Stimulated activated CD8-positive, alpha-beta memory T cell treated with anti-CD3 and anti-CD28 coated beads, Interleukin-4, amount 100 ng/mL, for 4 hours (primary cell): ENCODE measurements around the gene PPP2R3C.
"Not testable (repeated sequence)": the region's sequence is repeated elsewhere in the genome, so short reads cannot be mapped to it uniquely, and the experiment has no call there.

Source experiments
- DNase-seq, 2 donors: peaks; one replicate each; pipeline ENCODE4 v3.0.0-alpha.2; 2020; ENCODE audit warnings: low read depth in 2 of 2, low spot score in 1 of 2

PPP2R3C gene

DNA sequence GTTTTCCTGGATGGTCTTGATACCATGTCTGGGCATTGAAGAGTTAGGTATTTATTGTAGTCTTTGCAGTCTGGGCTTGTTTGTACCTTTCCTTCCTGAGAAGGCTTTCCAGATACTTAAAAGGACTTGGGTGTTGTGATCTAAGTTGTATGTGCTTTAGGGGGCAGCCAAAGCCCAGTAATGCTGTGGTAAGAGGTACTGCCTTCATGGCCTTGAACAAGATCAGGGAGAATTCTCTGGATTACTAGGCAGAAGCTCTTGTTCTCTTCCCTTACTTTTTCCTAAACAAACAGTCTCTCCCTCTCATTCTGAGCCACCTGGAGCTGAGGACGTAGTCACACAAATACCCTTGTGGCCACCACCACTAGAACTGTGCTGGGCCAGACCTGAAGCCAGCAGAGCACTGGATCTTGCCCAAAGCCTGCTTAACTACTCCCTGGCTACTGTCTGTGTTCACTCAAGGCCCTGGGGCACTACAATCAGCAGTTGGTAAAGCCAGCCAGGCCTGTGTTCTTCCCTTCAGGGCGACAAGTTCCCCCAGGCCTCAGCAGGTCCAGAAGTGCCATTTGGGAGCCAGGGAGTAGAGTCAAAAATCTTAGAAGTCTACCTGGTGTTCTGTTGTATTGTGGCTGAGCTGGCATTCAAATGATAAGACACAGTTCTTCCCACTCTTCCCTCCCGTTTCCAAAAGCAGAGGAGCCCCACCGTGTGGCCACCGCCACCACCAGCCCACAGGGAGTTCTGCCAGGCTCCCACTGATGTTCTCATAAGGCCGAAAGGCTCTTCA, 11.9 kb upstream of the PPP2R3C start:
- no peak for DNase-seq

DNA sequence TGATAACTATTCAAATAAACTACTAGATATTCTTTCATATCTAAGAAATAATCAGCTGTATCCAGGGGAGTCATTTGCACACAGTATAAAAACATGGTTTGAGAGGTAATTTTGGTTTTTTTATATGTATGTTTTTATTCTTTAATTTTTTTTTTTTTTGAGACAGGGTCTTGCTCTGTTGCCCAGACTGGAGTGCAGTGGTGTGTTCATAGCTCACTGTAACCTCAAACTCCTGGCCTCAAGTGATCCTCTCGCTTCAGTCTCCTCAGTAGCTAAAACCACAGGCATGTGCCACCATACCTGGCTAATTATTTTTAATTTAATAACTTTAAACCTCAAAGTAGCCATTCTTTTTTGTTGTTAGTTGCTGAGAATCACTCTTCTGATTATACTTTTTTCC, 2.3 kb upstream of the PPP2R3C start:
- DNase-seq = no peak

- no peak for DNase-seq
These were observed 1.6 kb upstream of the PPP2R3C start for GRCh38 chr14:35123388-35123703.

DNA sequence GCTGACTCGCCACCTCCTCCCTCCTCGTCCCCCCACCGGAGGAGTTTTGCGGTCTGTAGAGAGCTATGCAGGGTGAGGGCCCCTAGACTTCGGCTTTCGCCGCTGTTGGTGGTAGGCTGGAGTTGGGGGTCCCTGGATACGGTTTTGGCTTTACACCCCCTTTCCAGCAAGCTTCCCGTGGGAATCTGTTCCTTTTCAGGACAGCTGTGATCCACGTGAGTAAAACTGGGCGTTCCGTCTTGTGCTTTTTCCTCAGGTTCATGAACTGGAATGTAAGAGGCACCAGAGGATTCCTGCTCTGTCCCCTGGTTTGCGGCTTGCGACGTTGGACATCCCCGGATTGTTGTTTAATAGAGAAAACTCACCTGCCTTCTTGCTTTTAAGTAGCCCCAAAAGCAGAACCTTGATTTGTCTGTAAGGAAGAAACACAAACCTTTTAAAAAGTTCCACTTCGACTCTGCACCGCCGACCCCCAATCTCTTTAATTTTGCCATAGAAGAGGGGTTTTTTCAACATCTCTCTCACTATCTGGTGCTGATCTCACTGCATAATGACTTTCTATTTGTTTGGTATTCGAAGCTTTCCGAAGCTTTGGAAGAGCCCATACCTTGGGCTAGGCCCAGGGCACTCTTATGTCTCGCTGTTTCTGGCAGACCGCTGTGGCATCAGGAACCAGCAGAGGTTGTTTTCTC, 1.1 kb upstream of the PPP2R3C start:
- DNase-seq = no peak

DNA sequence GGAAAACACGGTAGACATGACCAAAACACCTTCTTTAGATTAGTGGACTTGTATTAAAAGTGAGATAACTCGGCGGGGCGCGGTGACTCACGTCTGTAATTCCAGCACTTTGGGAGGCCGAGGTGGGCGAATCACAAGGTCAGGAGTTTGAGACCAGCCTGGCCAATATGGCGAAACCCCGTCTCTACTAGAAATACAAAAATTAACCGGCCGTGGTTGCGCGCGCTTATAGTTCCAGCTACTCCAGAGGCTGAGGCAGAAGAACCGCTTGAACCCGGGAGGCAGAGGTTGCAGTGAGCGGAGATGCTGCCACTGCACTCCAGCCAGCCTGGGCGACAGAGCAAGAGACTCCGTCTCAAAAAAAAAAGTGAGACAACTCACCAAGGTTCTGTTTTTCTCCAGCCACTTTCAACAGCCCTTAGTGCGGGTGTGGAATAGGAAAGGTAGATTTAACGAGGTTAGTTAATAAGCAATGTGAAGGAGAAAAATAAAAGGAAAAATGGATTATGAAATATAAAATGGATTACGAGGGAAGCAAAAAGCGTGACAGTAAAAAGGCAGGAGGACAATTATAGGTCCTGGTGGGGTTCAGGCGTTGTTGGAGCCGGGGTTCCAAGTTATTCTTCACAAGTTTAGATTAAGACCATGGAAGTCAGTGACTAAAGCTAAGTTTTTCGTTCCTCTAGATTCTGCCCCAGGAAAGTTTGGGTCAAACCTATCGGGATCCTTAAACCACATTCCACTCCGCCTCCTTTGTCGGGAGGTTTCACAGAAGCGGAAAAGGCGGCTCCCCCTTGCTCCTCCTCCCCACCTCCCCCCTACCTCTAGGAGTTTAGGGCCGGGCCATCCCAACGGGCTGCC, 534 bp downstream of the PPP2R3C start:
- DNase-seq = no peak

- no peak for DNase-seq
These were observed 4.7 kb downstream of the PPP2R3C start for GRCh38 chr14:35117112-35117511.

DNA sequence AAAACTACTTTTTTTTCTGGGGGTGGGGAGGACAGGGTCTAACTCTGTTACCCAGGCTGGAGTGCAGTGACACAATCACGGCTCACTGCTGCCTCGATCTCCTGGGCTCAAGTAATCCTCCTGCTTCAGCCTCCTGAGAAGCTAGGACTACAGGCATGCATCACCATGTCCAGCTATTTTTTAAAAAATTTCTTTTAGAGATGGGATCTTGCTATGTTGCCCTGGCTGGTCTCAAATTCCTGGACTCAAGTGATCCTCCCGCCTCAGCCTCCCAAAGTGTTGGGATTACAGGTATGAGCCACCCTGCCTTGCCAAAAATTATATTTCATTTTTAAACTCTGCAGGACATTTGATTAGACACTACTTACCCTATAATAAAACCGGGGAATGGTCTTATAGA, 5.5 kb downstream of the PPP2R3C start:
- no peak for DNase-seq

- no peak for DNase-seq
These were observed 7.8 kb downstream of the PPP2R3C start for GRCh38 chr14:35114036-35114435.

GRCh38 chr14:35113308-35113950, 8.4 kb downstream of the PPP2R3C start:
- DNase-seq = no peak

DNA sequence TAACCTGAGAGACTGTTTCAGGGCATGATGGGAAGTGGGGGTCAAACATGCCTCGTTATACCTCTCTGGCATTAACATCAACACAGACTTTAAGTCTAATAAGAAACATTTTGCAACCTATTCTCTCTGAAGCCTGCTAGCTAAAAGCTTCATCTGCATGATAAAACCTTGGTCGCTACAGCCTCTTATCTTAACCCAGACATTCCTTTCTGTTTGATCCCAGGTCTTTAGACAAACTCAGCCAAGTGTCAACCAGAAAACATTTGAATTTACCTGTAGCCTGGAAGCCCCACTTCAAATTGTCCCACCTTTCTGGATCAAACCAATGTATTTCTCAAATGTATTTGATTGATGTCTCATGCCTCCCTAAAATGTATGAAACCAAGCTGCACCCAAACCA, 9.1 kb downstream of the PPP2R3C start:
- DNase-seq = no peak

GRCh38 chr14:35107866-35108265, 13.9 kb downstream of the PPP2R3C start:
- DNase-seq = no peak

DNA sequence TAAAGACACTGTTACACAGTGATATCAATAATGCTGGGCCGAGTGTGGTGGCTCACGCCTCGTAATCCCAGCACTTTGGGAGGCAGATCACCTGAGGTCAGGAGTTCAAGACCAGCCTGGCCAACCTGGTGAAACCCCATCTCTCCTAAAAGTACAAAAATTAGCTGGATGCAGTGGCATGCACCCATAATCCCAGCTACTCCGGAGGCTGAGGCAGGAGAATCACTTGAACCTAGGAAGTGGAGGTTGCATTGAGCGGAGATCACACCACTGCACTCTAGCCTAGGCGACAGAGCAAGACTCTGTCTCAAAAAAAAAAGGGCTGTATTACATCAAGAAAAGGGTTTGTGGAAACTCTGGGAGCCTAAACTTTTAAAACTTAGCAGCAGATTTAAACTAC, 27.1 kb downstream of the PPP2R3C start:
- not testable (repeated sequence) for DNase-seq

DNA sequence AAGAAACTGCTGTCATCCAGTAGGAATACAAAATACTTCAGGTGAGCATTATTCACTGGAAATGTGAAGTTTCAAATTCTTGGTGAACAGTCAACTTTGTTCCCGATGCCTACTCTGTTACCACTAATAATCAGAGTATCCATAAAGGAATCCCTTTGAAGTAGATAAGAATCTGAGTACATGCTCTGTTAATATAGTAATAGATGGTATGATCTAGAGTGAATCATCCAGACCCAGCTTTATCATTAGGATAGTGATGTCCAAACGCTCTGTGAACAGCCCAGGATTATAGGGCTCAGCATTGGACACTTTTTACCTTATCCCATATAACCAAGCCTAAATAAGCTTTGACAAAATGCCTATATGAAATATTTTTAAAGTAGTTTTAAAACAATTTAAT, 33.3 kb downstream of the PPP2R3C start:
- DNase-seq = no peak

DNA sequence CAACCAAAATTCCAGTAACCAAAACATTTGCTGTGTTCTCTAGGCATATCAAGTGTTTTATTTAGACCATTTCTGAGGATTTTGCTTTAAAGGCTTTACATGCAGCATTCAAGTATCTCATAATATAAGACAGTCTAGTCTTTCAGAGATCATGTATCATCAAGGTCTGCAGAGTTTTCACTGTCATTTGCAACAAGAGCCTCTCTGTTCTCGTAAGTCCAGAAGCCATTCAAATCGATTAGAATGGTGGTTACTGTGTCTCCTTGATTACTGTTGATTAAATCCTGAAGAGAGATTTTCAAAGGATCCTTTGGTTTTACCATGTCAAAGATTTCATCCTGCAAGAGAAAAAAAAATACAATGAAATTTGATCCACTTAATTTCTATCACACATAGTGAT, 36.3 kb downstream of the PPP2R3C start:
- no peak for DNase-seq

GRCh38 chr14:35083530-35084150, 38.1 kb downstream of the PPP2R3C start:
- no peak for DNase-seq

- DNase-seq = no peak
These were observed 42.0 kb downstream of the PPP2R3C start for GRCh38 chr14:35079742-35080141.

DNA sequence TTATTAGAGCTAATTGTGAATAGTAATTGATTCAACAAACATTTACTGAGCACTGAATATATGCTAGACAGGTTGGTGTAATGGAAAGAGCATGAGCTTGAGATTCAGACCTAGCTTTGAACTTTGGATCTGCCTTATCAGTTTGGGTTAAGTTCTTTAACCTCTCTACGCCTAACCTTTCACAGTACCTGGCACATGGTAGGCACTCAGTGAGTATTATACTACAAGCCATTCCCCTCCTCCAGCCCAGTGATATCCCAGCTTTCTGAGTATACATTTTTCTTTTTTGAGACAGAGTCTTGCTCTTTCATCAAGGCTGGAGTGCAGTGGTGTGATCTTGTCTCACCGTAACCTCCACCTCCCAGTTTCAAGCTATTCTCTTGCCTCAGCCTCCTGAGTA, 43.7 kb downstream of the PPP2R3C start:
- no peak for DNase-seq

GRCh38 chr14:35073486-35073885, 48.3 kb downstream of the PPP2R3C start:
- no peak for DNase-seq

- no peak for DNase-seq
These were observed 49.6 kb downstream of the PPP2R3C start for GRCh38 chr14:35072226-35072625.

GRCh38 chr14:35068238-35069012, 53.4 kb downstream of the PPP2R3C start:
- DNase-seq = no peak
